ENCODE data around the gene BLTP2. TPM values are rescaled to one million over a fixed set of nuclear protein-coding genes. Genes with fewer than 3 reads are reported as not detected.

BLTP2 gene
- total and polyA plus RNA-seq, 2 of the 13 experiments (the other 11 are each of a cell fraction or from before 2014, with no cell fraction given), result 66.7 to 80.9 TPM

DNA sequence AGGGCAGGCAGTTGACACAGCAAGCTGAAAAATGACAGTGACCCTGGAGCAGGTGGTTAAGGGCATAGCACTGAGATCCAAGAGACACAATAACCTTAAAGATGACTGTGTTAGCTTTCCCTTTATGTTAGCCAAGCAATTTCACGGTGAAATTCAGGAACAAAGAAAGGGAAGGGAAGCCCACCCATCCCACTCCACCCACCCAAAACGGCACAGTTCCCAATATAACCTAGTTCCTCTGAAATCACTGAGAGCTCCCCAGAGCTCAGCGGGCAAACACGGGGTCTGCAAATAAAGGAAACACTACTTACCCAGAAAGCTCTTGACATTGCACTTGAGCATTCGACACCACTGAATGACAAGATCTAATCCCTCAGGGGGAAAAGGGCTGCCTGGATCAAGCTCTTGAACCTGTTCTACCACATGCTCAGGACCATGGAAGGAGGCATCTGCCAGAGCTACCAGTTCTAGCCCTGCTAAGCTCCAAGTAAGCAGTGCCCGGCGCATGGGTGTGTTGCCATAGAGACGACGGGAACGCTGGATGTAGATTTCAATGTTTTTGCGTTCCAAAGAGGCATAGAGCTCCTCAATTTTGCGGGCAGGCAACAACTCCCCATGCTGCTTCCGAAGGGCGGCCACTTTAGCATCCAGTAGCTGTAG, 10.6 kb downstream of the BLTP2 start:
- Histone ChIP-seq H3K9me3 (ENCODE audit: low read length) (no peaks in the 10 kb centered on the region), H3K36me3 (replicated peaks in 1 of 2; ENCODE audit: control insufficient read depth in 1 of 2, insufficient read depth in 2 of 2, low read length in 2 of 2) (peaks cover 48 to 90% of the 10 kb centered on the region in 2 experiments), H3K4me3 (replicated peaks in 1 of 3; ENCODE audit: insufficient read depth in 1 of 3, low read depth in 2 of 3, low read length in 3 of 3) (no peak overlapping the region), H3K4me1 (ENCODE audit: insufficient read depth, low read length) (no peaks in the 10 kb centered on the region), H3K27ac (ENCODE audit: extremely low read length, insufficient read depth, low read length) (no peak overlapping the region), H3K9ac (ENCODE audit: insufficient read depth, low read depth, low read length) (no peak overlapping the region), H3K4me2 (ENCODE audit: low read depth, low read length) (no peak overlapping the region), H3K27me3 (ENCODE audit: control insufficient read depth in 1 of 2, insufficient read depth in 2 of 2, low read length in 2 of 2) (no peaks in the 10 kb centered on the region), H2AFZ (ENCODE audit: low read length) (no peak overlapping the region), H3K79me2 (ENCODE audit: insufficient read depth, low read length) (no peaks in the 10 kb centered on the region), H4K20me1 (ENCODE audit: insufficient read depth, low read length) (no peaks in the 10 kb centered on the region)
- ATAC-seq, result no peak
- POLR2A ChIA-PET, result interaction anchor here (1.4 kb wide), 1 partner anchor 10 kb away, joined by 5 read pairs; the partner anchor contains the start of gene BLTP2
- CTCF ChIA-PET (ENCODE audit: low intra/inter-chr PET ratio, low total read pairs), result no interaction called here
- no peak for FAIRE-seq
- in situ Hi-C loops (cut with HindIII; ENCODE audit: extremely low pct_ligation_motif_present, low pct_unique_long_range_greater_than_20kb) (loop anchor here (25.0 kb wide), 1 partner anchor 253 kb away; the partner anchor contains the start of gene FLOT2), intact Hi-C loops (cut with micrococcal nuclease; ENCODE audit: unreplicated experiment) (no loop called here)
- TSS peak; percentile 26 for BruUV-seq (replicated peaks)
- 94% methylated on average over 7 of the region's 14 CpGs for WGBS (ENCODE audit: low lambda C conversion rate)
- no peak for DNase-seq (ENCODE audit: low spot score)
- TF ChIP-seq NFE2 (CRISPR knock-in tag; IDR thresholded peaks at IDR 0.05) (no peak), ZNF724P (CRISPR knock-in tag; IDR thresholded peaks at IDR 0.05; ENCODE audit: borderline replicate concordance) (no peak), ZNF550 (CRISPR knock-in tag; IDR thresholded peaks at IDR 0.05; ENCODE audit: borderline replicate concordance) (no peak), BATF2 (CRISPR knock-in tag; IDR thresholded peaks at IDR 0.05) (no peak), ZNF891 (CRISPR knock-in tag; IDR thresholded peaks at IDR 0.05) (no peak), ZNF343 (CRISPR knock-in tag; IDR thresholded peaks at IDR 0.05) (no peak), ARNT2 (CRISPR knock-in tag; IDR thresholded peaks at IDR 0.05; ENCODE audit: low read depth) (no peak), IKZF4 (CRISPR knock-in tag; IDR thresholded peaks at IDR 0.05; ENCODE audit: borderline replicate concordance, low read depth, not compliant biosample characterization) (no peak), ZNF574 (CRISPR knock-in tag; IDR thresholded peaks at IDR 0.05) (no peak), ZNF576 (CRISPR knock-in tag; IDR thresholded peaks at IDR 0.05) (no peak), ZNF546 (CRISPR knock-in tag; conservative IDR thresholded peaks at IDR 0.05) (no peak)
- TF ChIP-seq, protein P1, sequence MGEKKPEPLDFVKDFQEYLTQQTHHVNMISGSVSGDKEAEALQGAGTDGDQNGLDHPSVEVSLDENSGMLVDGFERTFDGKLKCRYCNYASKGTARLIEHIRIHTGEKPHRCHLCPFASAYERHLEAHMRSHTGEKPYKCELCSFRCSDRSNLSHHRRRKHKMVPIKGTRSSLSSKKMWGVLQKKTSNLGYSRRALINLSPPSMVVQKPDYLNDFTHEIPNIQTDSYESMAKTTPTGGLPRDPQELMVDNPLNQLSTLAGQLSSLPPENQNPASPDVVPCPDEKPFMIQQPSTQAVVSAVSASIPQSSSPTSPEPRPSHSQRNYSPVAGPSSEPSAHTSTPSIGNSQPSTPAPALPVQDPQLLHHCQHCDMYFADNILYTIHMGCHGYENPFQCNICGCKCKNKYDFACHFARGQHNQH (CRISPR knock-in tag; IDR thresholded peaks at IDR 0.05), result no peak
- TF ChIP-seq, protein P2, sequence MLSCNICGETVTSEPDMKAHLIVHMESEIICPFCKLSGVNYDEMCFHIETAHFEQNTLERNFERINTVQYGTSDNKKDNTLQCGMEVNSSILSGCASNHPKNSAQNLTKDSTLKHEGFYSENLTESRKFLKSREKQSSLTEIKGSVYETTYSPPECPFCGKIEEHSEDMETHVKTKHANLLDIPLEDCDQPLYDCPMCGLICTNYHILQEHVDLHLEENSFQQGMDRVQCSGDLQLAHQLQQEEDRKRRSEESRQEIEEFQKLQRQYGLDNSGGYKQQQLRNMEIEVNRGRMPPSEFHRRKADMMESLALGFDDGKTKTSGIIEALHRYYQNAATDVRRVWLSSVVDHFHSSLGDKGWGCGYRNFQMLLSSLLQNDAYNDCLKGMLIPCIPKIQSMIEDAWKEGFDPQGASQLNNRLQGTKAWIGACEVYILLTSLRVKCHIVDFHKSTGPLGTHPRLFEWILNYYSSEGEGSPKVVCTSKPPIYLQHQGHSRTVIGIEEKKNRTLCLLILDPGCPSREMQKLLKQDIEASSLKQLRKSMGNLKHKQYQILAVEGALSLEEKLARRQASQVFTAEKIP (CRISPR knock-in tag; IDR thresholded peaks at IDR 0.05; ENCODE audit: borderline replicate concordance), result no peak
